Activated CD8-positive, alpha-beta memory T cell treated with anti-CD3 and anti-CD28 coated beads, Interleukin-2, amount 50 U/mL, for 24 hours (primary cell): ENCODE data around the gene NUTM2E.
"Not testable (repeated sequence)": the region's sequence is repeated elsewhere in the genome, so short reads cannot be mapped to it uniquely, and the experiment has no call there.

Experiments
- DNase-seq: peaks from one replicate; pipeline ENCODE4 v3.0.0-alpha.2; 2020; ENCODE audit errors: extremely low read depth

NUTM2E gene

DNA sequence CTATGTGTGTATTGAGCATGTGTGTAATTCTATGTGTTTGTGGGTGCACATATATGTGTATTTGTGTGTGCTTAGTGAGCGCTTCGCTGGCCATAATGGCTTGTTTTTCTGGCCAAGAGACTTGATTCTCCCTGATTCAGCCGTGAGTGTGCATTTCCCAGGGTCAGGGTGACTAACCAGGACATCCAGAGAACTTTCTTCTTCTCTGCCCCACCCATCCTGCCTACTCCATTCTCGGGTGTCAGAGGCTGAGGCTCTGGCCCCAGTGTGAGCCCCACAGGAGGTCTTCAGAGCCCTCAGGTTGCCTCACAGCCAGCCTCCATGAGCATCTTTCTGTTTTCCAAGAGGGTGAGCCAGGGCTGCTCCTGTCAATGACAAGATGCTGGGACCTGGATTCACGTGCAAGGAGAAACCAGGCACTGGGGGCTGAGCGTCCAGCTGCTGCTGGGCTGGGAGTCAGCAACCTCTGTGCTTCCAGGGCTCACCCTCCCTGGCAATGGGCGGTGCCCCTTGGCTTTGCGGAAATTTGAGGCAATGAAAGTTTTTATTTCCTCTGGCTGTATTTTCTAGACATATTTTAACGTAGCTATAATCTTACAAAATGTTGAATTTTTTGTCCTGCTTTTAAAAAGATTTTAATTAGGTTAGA lies 40.5 kb downstream of the NUTM2E start:
- not testable (repeated sequence) for DNase-seq

- not testable (repeated sequence) for DNase-seq
Observed at GRCh38 chr10:79868023-79868422, 41.5 kb downstream of the NUTM2E start.

DNA sequence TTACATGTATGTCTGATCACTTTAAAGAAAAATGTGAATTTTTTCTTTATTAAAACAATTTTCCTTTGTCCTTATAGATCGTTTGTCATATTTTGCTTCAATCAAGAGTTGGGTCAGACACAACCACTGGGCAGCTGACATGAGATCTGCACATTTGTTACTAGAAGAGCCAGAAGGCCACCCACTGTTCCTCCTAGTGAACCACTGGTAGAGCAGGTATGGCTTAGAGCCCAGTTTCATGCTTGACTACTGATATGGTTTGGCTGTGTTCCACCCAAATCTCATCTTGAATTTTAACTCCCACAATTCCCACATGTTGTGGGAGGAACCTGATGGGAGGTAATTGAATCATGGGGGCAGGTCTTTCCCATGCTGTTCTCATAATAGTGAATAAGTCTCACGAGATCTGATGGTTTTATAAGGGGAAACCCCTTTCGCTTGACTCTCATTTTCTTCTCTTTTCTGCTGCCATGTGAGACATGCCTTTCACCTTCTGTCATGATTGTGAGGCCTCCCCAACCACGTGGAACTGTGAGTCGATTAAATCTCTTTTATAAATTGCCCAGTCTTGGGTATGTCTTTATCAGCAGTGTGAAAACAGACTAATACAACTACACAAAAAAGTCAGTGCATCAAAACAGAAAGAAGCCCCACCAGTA lies 43.0 kb downstream of the NUTM2E start:
- not testable (repeated sequence) for DNase-seq

- DNase-seq, result not testable (repeated sequence)
Observed at GRCh38 chr10:79871729-79872128, 45.2 kb downstream of the NUTM2E start.
